HepG2 (cell line): ENCODE results near the gene ID3. TPM values are rescaled to one million over a fixed set of nuclear protein-coding genes. Genes with fewer than 3 reads are reported as not detected.

Source experiments
- FOXA3 ChIP-seq: IDR thresholded peaks from 2 replicates; pipeline ENCODE4 v1.6.1; 2016; ENCODE audit warnings: missing genetic modification reagents, missing compliant biosample characterization
- HES4 ChIP-seq: sonication (generic); formaldehyde crosslinking; IDR thresholded peaks from 2 replicates; pipeline ENCODE4 v1.9.0; 2021; ENCODE audit warnings: mild to moderate bottlenecking, missing genetic modification reagents, borderline replicate concordance
- KLF6 ChIP-seq: IDR thresholded peaks from 2 replicates; pipeline ENCODE4 v1.8.0; 2016; ENCODE audit warnings: missing biosample characterization, missing genetic modification reagents
- MEF2D ChIP-seq: sonication (generic); formaldehyde crosslinking; IDR thresholded peaks from 2 replicates; pipeline ENCODE4 v1.5.1; 2020; ENCODE audit warnings: mild to moderate bottlenecking, missing genetic modification reagents
- MEIS2 ChIP-seq: sonication (generic); formaldehyde crosslinking; IDR thresholded peaks from 2 replicates; pipeline ENCODE4 v1.9.0; 2021; ENCODE audit warnings: mild to moderate bottlenecking, missing genetic modification reagents
- MIER2 ChIP-seq: IDR thresholded peaks from 2 replicates; pipeline ENCODE4 v1.6.1; 2016; ENCODE audit warnings: missing biosample characterization, missing genetic modification reagents
- NFIC ChIP-seq: IDR thresholded peaks from 2 replicates; pipeline ENCODE4 v1.6.1; 2012; ENCODE audit warnings: mild to moderate bottlenecking, low read length, inconsistent platforms
- NFYB ChIP-seq: sonication (generic); formaldehyde crosslinking; IDR thresholded peaks from 2 replicates; pipeline ENCODE4 v1.4.0; 2020; ENCODE audit warnings: missing genetic modification reagents
- RAD51 ChIP-seq: fragments of 450-650 bp; IDR thresholded peaks from 2 replicates; pipeline ENCODE4 v1.6.1; 2016; ENCODE audit warnings: borderline replicate concordance
- SOX5 ChIP-seq: IDR thresholded peaks from 2 replicates; pipeline ENCODE4 v1.6.1; 2016; ENCODE audit warnings: borderline replicate concordance
- U2AF1 ChIP-seq: fragments of 200-400 bp; formaldehyde crosslinking; optimal IDR thresholded peaks from 2 replicates; pipeline ENCODE3; 2017; ENCODE audit warnings: mild to moderate bottlenecking, low read depth, low read length
- XBP1 ChIP-seq: sonication (generic); formaldehyde crosslinking; IDR thresholded peaks from 2 replicates; pipeline ENCODE4 v1.5.0; 2020; ENCODE audit warnings: missing genetic modification reagents
- ZFAT ChIP-seq: sonication (generic); formaldehyde crosslinking; conservative IDR thresholded peaks from 2 replicates; pipeline ENCODE4 v1.8.1; 2023; ENCODE audit warnings: missing genetic modification reagents, inconsistent platforms
- ZFP90 ChIP-seq: sonication (generic); formaldehyde crosslinking; IDR thresholded peaks from 2 replicates; pipeline ENCODE4 v1.8.0; 2022; ENCODE audit warnings: missing genetic modification reagents, mild to moderate bottlenecking, inconsistent platforms, borderline replicate concordance
- ZNF224 ChIP-seq: sonication (generic); formaldehyde crosslinking; IDR thresholded peaks from 2 replicates; pipeline ENCODE4 v1.5.0; 2020; ENCODE audit warnings: mild to moderate bottlenecking, missing genetic modification reagents
- ZNF232 ChIP-seq: sonication (generic); formaldehyde crosslinking; IDR thresholded peaks from 2 replicates; pipeline ENCODE4 v1.4.0; 2020; ENCODE audit warnings: missing genetic modification reagents, borderline replicate concordance
- ZNF3 ChIP-seq: IDR thresholded peaks from 2 replicates; pipeline ENCODE4 v1.7.0; 2017; ENCODE audit warnings: inconsistent platforms
- ZNF383 ChIP-seq: sonication (generic); formaldehyde crosslinking; IDR thresholded peaks from 2 replicates; pipeline ENCODE4 v1.4.0; 2020; ENCODE audit warnings: missing genetic modification reagents, mild to moderate bottlenecking, borderline replicate concordance
- ZNF552 ChIP-seq: sonication (generic); formaldehyde crosslinking; IDR thresholded peaks from 2 replicates; pipeline ENCODE4 v1.9.0; 2022; ENCODE audit warnings: missing genetic modification reagents, mild to moderate bottlenecking, borderline replicate concordance
- ZNF615 ChIP-seq: sonication (generic); formaldehyde crosslinking; IDR thresholded peaks from 2 replicates; pipeline ENCODE4 v1.5.0; 2020; ENCODE audit warnings: mild to moderate bottlenecking, missing genetic modification reagents, borderline replicate concordance
- ZNF629 ChIP-seq: sonication (generic); formaldehyde crosslinking; conservative IDR thresholded peaks from 2 replicates; pipeline ENCODE4 v1.5.0; 2020; ENCODE audit warnings: missing genetic modification reagents
- polyA plus RNA-seq, 8 experiments: library from polyadenylated mRNA; depleted of rRNA in 3 of 8; stranded (reverse) in 7 of 8; unstranded in 1 of 8; fragments of >200 nt; fragmentation: Illumina TruSeq in 4 of 8; extraction: Trizol in 4 of 8; gene quantifications; 2 replicates each; pipeline versions ENCODE4 v1.2.1 to v1.2.3, GENCODE V29; 2011 to 2016; ENCODE audit warnings: low read depth in 4 of 8, missing spikeins in 1 of 8, mixed read lengths in 1 of 8; ENCODE audit not compliant: insufficient read depth in 1 of 8
- total RNA-seq, 5 experiments: library from RNA; depleted of rRNA; stranded (reverse); fragments of >200 nt; fragmentation: Illumina TruSeq; extraction: Trizol; gene quantifications; 2 replicates each; pipeline ENCODE4 v1.2.3, GENCODE V29; 2016; ENCODE audit warnings: low read depth in 1 of 5
- TF ChIP-seq, protein P1 (sequence below): sonication (generic); formaldehyde crosslinking; IDR thresholded peaks from 2 replicates; pipeline ENCODE4 v1.5.0; 2020; ENCODE audit warnings: mild to moderate bottlenecking, missing genetic modification reagents, borderline replicate concordance
- TF ChIP-seq, protein P2 (sequence below), 2 experiments: IDR thresholded peaks; 2 replicates each; pipeline ENCODE4 v1.6.1; 2011 to 2012; ENCODE audit warnings: low read length in 2 of 2, borderline replicate concordance in 1 of 2, low read depth in 1 of 2, mild to moderate bottlenecking in 1 of 2, moderate library complexity in 1 of 2
- TF ChIP-seq, protein P3 (sequence below): sonication (generic); formaldehyde crosslinking; IDR thresholded peaks from 2 replicates; pipeline ENCODE4 v1.8.0; 2022; ENCODE audit warnings: missing genetic modification reagents, low read depth, mild to moderate bottlenecking, borderline replicate concordance
- TF ChIP-seq, protein P4 (sequence below): sonication (generic); formaldehyde crosslinking; conservative IDR thresholded peaks from 2 replicates; pipeline ENCODE4 v1.8.0; 2022; ENCODE audit warnings: missing genetic modification reagents

ID3 gene
- total and polyA plus RNA-seq, 2 of the 13 experiments (the other 11 are each of a cell fraction or from before 2014, with no cell fraction given), result 64.8 to 115 TPM

DNA sequence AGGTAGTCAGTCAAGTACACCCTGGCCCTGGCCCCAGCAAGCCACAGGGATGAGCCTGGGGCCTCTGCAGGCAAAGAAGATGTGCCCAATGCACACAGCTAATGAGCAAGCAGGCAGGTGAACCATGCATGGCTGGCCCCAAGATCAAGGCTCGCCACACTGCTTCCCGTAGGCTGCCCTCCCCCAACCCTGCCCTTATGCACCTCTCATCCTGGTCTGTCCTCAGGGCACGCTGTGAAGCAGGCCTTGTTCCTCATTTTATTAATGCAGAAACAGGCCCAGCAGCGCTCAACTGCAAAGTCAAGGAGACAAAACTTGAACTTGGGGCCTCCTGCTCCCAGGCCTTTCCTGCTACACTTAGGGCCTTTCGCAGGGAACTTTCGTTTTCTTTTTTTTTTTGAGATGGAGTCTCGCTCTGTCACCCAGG lies 35.6 kb upstream of the ID3 start (continued):
- TF ChIP-seq MEF2D (CRISPR knock-in tag) (no peak), NFIC (no peak), U2AF1 (no peak), KLF6 (CRISPR knock-in tag) (no peak), ZNF3 (CRISPR knock-in tag) (no peak), SOX5 (CRISPR knock-in tag) (no peak; the same call in 1 of the 2 replicates), FOXA3 (CRISPR knock-in tag) (0 out of 2 replicates have a peak, but pooled peaks have one; percentile 8), HES4 (CRISPR knock-in tag) (no peak), ZNF232 (CRISPR knock-in tag) (no peak), ZNF552 (CRISPR knock-in tag) (no peak), ZNF615 (CRISPR knock-in tag) (no peak), ZNF629 (peak; percentile 52), MEIS2 (CRISPR knock-in tag) (no peak), ZNF224 (CRISPR knock-in tag) (no peak), NFYB (no peak), MIER2 (CRISPR knock-in tag) (no peak), ZFP90 (no peak), XBP1 (CRISPR knock-in tag) (no peak), RAD51 (no peak), ZNF383 (CRISPR knock-in tag) (no peak), ZFAT (CRISPR knock-in tag) (no peak)
- TF ChIP-seq, protein P1, sequence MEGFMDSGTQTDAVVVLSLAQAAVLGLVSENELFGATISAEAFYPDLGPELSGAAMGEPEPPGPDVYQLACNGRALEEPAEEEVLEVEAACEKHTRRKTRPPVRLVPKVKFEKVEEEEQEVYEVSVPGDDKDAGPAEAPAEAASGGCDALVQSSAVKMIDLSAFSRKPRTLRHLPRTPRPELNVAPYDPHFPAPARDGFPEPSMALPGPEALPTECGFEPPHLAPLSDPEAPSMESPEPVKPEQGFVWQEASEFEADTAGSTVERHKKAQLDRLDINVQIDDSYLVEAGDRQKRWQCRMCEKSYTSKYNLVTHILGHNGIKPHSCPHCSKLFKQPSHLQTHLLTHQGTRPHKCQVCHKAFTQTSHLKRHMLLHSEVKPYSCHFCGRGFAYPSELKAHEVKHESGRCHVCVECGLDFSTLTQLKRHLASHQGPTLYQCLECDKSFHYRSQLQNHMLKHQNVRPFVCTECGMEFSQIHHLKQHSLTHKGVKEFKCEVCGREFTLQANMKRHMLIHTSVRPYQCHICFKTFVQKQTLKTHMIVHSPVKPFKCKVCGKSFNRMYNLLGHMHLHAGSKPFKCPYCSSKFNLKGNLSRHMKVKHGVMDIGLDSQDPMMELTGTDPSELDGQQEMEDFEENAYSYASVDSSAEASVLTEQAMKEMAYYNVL, result no peak
- TF ChIP-seq, protein P2, sequence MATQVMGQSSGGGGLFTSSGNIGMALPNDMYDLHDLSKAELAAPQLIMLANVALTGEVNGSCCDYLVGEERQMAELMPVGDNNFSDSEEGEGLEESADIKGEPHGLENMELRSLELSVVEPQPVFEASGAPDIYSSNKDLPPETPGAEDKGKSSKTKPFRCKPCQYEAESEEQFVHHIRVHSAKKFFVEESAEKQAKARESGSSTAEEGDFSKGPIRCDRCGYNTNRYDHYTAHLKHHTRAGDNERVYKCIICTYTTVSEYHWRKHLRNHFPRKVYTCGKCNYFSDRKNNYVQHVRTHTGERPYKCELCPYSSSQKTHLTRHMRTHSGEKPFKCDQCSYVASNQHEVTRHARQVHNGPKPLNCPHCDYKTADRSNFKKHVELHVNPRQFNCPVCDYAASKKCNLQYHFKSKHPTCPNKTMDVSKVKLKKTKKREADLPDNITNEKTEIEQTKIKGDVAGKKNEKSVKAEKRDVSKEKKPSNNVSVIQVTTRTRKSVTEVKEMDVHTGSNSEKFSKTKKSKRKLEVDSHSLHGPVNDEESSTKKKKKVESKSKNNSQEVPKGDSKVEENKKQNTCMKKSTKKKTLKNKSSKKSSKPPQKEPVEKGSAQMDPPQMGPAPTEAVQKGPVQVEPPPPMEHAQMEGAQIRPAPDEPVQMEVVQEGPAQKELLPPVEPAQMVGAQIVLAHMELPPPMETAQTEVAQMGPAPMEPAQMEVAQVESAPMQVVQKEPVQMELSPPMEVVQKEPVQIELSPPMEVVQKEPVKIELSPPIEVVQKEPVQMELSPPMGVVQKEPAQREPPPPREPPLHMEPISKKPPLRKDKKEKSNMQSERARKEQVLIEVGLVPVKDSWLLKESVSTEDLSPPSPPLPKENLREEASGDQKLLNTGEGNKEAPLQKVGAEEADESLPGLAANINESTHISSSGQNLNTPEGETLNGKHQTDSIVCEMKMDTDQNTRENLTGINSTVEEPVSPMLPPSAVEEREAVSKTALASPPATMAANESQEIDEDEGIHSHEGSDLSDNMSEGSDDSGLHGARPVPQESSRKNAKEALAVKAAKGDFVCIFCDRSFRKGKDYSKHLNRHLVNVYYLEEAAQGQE (IDR thresholded peaks at IDR 0.05; ENCODE audit: borderline replicate concordance in 1 of 2, low read depth in 1 of 2, low read length in 2 of 2), result no peak
- TF ChIP-seq, protein P3, sequence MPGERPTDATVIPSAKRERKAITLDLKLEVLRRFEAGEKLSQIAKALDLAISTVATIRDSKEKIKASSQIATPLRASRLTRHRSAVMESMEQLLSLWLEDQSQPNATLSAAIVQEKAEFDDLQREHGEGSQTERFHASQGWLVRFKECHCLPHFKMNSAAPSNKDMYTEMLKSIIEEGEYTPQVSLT, result no peak
- TF ChIP-seq, protein P4, sequence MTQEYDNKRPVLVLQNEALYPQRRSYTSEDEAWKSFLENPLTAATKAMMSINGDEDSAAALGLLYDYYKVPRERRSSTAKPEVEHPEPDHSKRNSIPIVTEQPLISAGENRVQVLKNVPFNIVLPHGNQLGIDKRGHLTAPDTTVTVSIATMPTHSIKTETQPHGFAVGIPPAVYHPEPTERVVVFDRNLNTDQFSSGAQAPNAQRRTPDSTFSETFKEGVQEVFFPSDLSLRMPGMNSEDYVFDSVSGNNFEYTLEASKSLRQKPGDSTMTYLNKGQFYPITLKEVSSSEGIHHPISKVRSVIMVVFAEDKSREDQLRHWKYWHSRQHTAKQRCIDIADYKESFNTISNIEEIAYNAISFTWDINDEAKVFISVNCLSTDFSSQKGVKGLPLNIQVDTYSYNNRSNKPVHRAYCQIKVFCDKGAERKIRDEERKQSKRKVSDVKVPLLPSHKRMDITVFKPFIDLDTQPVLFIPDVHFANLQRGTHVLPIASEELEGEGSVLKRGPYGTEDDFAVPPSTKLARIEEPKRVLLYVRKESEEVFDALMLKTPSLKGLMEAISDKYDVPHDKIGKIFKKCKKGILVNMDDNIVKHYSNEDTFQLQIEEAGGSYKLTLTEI, result no peak
